Erythroblast (primary cell): ENCODE results near the gene FYN.

Source experiments
- GATA1 ChIP-seq: IDR thresholded peaks from 2 replicates; pipeline ENCODE4 v1.6.1; 2011; ENCODE audit warnings: low read depth, mild to moderate bottlenecking, control low read depth, low read length, moderate library complexity
- POLR2A ChIP-seq: IDR thresholded peaks from 2 replicates; pipeline ENCODE4 v1.6.1; 2011; ENCODE audit warnings: mild to moderate bottlenecking, low read length

DNA sequence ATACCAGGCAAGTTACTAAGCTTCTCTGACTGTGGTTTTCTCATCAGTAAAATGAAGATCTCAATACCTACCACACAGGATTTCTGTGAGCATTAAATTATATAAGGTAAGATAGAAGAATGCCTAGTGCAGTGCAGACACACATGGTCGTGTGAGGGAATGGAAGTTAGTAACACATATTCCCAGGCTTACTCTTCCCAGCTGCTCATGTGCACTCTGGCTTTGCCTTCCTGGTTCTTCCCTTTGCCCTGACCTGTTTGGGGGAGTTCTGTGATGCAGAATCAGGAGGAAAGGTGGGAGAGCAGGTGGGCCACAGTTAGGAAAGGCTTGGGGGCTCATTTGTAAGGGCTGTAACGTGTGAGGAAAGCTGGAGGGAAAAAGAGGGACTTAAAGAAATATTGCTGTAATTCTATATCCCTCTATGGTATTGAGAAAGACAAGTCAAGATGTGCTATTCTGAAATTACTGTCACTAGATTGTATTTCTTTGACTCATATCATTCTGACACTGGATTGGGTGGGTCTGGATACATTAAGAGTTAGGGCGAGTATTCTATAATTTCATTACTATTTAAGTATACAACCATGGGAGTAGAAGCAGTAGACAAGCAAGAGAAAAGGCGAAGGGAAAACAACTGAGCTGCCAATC is 47.7 kb downstream of the FYN start:
- no peak for TF ChIP-seq POLR2A
- TF ChIP-seq GATA1 = no peak
